Measurements from ENCODE around the gene IFNL1.
"Not testable (repeated sequence)": the region's sequence is repeated elsewhere in the genome, so short reads cannot be mapped to it uniquely, and the experiment has no call there.

Gene IFNL1

DNA sequence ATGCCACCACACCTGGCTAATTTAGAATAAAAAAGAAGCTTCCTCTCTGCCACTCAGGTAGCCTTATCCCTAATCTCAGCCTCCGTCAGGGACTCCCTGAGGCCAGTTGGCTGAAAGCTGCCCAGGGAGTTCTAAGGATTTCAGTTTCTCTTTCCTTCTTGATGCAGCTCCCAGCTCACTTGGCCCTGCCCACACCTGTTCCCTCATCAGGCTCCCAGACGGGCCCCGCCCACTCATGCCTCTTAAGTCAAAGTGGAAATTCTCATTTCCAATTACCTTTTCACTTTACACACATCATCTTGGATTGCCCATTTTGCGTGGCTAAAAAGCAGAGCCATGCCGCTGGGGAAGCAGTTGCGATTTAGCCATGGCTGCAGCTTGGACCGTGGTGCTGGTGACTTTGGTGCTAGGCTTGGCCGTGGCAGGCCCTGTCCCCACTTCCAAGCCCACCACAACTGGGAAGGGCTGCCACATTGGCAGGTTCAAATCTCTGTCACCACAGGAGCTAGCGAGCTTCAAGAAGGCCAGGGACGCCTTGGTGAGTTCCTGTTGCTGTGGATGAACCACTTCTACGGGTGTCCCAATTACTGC is at the start of gene IFNL1:
TSS of gene IFNL1 (plus strand) at position 353 of the 591 bp plus-strand sequence. CDS start at position 368, 15 bp downstream.
- no peak for DNase-seq (ENCODE audit: low spot score)

DNA sequence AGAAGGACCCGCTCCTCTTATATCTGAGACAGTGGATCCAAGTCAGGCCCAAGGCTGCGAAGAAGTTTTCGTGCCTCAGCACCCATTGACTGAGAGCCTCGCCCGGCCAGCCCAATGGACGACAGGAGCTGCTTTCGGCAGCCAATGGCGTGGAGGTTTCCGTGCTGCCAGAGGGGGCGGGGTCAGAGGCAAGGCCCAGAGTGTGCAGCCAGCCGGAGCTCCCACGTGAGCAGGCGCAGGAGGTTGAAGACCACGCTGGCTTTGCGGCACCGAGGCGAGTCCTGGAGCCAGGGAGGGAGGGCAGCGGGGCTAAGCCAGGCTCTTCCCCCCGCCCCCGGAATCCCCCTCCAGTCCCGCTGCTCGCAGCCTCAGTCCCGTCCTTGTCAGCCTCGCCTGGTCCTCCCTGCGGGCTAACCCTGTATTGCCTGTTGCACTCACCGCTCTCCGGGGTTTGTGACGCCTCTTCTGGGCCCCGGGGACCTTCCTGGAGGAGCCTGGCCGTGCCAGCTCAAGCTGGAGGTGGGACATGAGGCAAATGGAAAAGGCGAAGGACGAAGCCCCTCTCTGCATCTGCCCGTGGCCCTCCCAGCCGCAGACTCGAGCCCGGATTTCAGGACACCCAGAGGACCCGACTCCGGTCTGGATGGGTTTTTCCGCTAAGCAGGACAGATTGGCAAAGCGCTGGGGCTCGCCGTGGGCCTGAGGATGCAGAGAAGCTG is 49.1 kb upstream of the IFNL1 start:
- DNase-seq (ENCODE audit: low spot score): no peak

DNA sequence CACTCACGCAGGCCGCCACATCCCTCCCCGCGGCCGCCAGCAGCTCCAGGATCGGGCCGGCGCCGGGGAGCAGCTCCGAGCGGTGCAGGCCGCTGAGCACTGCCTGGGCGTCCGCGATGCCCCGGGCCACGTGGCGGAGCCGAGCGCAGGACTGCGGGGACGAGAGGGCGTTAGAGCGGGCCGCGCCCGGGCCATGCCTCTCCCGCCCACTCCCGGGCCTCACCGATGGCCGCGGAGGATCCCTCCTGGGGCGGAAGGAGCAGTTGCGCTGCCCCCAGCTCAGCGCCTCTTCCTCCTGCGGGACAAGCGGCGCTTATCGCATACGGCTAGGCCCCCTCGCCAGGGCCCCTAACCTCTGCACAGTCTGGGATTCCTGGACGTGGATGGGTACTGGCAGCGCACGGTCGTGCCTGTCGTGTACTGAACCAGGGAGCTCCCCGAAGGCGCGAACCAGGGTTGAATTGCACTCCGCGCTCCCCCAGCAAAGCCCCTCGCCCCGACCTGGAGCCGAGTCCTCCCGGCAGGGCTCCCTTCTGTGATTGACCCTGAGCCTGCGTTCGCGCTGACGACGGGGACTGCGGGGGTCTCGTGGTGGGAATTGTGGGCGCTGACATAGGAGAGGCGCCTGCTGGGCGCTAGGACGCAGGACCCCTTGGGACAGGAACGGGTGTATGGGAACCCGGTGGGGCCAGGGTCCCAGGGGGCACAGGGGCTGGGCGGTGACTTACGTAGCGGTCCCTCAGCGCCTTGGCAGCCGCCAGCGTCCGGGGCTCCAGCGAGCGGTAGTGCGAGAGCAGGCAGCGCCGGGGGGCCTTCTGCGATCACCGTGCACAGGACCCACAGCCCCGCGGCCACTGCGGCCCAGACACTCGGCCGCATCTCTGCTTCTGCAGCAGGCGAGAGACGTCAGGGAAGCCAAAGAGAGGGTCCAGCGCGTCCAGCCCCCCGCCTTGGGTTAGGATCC is 48.2 kb upstream of the IFNL1 start:
- DNase-seq (ENCODE audit: low spot score): no peak

DNA sequence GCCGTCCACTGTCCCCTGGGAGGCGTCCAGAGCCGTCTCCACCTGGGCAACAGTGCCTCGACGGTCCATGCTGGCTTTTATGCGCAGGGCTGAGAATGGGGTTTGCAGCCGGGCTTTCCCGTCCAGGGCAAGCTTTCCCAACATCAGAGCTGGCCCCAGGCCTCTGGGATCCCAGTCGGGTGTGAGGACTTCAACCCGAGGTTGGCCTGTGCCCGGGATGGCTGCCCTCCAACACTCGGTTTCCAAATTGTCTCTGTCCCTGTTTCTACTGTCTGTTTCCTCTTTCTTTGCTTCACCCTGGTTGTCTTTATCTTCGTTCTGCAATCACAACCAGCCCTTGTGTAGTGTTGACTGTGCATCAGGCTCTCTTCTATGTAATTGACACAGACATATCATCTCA is 47.4 kb upstream of the IFNL1 start, which contains the start of gene IFNL4:
TSS of gene IFNL4 (minus strand) at position 51 of the 400 bp plus-strand sequence.
- no peak for DNase-seq (ENCODE audit: low spot score)

DNA sequence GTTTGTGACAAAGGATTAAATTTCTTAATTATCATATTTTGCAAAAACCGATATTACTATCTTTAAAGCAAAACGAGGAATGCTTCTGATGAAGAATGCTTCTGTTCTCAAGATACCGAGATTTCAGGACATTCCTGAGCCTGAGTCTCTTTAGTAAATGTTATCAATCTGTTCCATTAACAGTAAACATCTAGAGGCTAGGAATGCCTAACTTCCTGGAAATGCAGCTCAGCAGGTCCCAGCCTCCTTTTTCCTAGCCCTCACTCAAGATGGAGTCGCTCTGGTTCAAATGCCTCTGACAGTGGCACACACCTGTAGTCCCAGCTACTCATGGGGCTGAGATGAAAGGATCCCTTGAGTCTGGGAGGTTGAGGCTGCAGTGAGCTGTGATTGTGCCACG is 45.1 kb upstream of the IFNL1 start:
- no peak for DNase-seq (ENCODE audit: low spot score)

DNA sequence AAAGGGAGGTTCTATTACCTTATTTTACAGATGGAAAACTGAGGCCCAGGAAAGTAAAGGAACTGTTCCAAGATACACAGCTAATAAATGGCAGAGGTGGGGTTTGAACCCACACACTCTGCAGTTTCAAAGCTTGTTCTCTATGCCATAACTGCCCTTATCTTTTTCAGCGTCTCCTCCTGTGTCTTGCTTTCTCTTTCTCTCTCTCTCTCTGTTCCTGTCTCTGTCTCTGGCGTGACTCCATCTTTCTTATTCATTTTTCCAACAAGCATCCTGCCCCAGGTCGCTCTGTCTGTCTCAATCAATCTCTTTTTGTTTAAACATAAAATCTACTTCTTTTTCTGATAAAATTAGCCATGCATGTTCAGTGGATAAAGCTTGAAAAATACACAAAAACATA is 44.4 kb upstream of the IFNL1 start:
- no peak for DNase-seq (ENCODE audit: low spot score)

DNA sequence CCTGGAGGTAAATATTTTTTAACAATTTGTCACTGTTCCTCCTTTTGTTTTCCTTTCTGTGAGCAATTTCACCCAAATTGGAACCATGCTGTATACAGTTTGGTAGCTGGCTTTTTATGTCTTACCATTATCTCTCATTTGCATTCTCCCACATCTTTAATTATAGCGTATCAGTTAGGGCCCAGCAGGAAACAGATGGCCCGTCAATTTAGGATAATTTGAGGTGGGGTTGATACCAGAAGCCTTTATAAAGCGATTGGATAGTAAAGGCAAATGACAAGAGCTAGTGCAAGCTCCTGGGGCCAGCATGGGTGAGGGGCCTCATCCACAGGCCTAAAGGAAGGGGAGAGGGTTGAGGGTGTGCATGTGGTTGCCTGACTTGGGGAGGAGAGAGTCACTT is 43.7 kb upstream of the IFNL1 start:
- no peak for DNase-seq (ENCODE audit: low spot score)

DNA sequence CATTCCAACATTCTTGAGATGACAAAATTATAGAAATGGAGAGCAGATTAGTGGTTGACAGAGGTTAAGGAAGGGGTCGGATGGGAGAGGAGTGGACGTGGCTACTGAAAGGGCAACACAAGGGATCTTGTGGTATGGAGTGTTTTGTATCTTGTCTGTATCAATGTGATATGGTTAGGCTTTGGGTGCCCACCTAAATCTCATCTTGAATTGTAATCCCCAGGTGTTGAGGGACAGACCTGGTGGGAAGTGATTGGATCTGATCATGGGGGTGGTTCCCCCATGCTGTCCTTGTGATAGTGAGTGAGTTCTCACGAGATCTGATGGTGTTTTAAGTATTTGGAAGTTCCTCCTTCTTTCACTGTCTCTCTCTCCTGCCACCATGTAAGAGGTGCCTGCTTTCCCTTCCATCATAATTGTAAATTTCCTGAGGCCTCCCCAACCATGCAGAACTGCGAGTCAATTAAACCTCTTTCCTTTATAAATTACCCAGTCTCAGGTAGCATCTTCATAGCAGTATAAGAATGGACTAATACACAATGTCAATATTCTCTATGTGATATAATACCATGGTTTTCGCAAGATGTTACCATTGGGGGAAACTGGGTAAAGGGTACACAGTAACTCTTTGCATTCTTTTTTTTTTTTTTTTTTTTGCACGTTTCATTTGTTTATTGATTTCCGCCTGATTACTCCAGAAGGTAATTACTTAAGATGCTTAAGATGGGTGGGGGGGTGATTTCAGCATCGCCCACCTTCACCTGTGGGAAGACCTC is 42.6 kb upstream of the IFNL1 start:
- no peak for DNase-seq (ENCODE audit: low spot score)

DNA sequence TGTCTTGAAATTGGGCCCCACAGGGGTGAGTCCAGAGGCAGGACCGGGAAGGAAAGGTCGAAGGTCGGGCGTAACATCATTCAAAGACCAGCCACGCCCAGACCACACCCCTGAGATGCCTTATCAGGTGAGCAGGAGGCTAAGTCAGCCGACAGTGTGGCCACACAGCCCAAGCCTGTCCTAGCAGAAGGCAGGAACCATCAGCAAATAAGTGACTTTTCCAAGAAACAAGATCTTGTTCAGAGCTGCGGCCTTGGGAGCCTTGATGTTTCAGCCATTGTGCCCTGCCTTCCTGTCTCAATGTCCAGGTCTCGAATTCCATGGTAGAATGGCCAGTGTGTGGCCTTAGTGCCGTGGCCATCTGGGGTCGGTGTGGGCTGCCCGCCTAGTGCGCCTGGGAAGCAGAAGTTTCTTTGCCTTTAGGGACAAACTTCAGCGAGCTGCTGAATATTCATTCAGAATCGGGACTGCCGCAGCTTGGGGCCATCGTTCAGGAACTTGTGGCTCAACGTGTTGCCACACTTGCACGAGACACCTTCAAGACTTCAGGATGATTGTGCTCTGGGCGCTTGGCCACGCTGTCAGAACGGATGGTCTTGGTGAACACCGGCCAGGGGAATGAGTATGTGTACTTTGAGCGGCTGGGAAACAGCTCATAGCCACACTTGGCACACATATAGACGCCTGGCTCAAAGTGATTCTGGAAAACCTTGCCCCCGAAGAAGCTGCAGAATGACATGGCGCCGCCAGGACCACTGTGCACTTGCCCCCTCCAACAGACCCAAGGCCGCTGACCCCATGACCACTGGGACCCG is 41.5 kb upstream of the IFNL1 start:
- no peak for DNase-seq (ENCODE audit: low spot score)

DNA sequence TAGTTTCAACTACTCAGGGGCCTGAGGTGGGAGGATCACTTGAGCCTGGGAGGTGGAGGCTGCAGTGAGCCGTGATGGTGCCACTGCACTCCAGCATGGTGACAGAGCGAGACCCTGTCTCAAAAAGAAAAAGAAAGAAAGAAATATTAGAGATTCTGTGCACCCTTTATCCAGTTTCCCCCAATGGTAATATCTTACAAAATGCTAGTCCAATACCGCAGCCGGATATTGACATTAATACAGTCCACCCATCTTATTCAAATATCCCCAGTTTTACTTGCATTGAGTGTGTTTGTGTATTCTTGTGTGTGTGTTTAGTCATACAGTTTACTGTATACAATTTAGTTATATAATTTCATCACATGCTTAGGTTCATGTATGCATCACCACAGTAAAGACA is 39.0 kb upstream of the IFNL1 start:
- no peak for DNase-seq (ENCODE audit: low spot score)

DNA sequence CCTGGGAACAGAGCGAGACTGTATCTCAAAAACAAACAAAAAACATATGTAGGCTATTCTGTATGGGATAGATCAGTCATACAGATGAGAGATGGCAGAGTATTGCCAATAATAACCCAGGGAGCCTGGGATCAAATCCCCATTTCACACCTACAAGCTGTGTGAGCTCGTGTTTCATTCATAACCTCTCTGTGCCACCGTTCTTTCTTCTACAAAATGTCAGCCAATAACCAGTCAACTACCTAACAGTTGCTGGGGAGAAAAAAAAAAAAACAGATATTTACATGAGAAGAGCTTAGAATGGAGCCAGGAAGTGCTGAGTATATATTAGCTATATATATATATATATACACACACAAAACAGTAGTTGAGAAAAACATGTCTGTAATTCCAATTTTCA is 34.5 kb upstream of the IFNL1 start:
- DNase-seq (ENCODE audit: low spot score): no peak

DNA sequence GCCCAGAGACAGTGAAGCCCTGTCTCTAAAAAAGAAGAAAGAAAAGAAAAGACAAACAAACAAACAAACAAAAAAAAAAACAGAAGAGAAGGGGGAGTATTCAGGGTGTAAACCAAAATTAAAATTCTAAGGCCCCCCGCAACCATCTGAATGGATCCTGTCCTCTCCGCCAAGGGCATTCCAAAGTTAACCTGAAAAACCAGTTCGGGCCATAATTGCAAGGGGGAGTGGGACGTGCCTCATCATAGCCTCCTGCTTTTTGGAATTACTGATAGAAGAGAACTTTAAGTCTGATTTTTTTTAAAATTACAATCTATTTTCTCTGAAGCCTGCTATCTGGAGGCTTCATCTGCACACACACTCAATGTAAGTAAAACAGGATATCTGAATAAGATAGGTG is 33.7 kb upstream of the IFNL1 start:
- DNase-seq (ENCODE audit: low spot score): no peak

DNA sequence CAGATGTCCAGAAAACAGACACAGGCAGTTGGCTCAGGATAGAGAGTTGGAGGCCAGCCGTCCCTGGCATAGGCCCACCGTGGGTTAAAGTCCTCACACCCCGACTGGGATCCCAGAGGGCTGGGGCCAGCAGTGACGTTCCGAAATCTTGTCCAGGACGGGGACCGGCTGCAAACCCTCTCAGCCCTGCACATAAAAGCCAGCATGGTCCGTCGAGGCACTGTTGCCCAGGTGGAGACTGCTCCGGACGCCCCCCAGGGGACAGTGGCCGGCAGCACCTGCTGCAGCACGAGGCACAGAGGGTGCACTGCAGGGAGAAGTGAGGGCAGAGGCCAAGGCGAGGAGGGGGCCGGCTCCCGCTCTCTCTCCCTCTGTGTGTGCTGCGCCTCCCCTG is 32.3 kb upstream of the IFNL1 start:
- no peak for DNase-seq (ENCODE audit: low spot score)

DNA sequence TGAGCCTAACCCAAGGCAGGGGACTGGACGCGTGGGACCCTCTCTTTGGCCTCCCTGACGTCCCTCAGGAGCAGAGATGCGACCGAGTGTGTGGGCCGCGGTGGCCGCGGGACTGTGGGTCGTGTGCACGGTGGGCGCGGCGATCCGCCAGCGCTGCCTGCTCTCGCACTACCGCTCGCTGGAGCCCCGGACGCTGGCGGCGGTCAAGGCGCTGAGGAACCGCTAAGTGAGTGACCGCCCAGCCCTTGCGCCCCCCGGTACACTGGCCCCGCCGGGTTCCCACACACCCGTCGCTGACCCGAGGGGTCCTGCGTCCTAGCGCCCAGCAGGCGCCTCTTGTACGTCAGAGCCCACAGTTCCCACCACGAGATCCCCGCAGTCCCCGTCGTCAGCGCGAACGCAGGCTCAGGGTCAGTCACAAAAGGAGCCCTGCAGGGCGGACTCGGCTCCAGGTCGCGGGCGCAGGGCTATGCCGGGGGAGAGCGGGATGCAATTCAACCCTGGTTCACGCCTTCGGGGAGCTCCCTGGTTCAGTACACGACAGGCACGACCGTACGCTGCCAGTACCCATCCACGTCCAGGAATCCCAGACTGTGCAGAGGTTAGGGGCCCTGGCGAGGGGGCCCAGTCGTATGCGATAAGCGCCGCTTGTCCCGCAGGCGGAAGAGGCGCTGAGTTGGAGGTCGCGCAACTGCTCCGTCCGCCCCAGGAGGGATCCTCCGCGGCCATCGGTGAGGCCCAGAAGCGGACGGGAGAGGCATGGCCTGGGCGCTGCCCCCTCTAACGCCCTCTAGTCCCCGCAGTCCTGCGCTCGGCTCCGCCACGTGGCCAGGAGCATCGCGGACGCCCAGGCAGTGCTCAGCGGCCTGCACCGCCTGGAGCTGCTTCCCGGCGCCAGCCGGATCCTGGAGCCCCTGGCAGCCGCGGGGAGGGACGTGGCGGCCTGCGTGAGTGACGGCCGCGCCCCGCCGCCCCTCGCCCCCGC is 31.6 kb upstream of the IFNL1 start:
- no peak for DNase-seq (ENCODE audit: low spot score)

DNA sequence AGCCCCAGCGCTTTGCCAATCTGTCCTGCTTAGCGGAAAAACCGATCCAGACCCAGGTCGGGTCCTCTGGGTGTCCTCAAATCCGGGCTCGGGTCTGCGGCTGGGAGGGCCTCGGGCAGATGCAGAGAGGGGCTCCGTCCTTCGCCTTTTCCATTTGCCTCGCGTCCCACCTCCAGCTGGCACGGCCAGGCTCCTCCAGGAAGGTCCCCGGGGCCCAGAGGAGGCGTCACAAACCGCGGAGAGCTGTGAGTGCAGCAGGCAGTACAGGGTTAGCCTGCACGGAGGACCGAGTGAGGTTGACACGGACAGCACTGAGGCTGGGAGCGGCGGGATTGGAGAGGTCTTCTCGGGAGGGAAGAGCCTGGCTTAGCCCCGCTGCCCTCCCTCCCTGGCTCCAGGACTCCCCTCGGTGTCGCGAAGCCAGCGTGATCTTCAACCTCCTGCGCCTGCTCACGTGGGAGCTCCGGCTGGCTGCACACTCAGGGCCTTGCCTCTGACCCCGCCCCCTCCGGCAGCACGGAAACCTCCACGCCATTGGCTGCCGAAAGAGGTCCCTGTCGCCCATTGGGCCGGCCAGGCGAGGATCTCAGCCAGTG is 30.8 kb upstream of the IFNL1 start:
- DNase-seq (ENCODE audit: low spot score): no peak

DNA sequence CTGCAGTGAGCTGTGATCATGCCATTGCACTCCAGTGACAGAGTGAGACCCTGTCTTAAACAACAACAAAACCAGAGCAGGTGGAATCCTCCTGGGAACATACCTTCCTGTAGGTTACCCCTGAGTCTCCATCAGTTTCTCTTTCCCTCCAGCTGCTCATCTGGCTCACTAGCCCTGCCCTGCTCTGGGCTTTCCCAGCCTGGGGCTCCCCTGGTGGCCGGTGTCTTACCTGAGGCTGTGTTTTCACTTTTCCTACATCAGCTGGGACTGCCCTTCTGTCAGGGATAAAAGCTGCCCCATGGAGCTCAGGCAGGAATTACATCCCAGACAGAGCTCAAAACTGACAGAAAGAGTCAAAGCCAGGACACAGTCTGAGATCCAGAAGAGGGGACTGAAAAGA is 28.1 kb upstream of the IFNL1 start, which contains the start of gene IFNL2:
TSS of gene IFNL2 (plus strand) at position 312 of the 400 bp plus-strand sequence. CDS start 173 bp downstream, outside the sequence.
- DNase-seq (ENCODE audit: low spot score): not testable (repeated sequence)

DNA sequence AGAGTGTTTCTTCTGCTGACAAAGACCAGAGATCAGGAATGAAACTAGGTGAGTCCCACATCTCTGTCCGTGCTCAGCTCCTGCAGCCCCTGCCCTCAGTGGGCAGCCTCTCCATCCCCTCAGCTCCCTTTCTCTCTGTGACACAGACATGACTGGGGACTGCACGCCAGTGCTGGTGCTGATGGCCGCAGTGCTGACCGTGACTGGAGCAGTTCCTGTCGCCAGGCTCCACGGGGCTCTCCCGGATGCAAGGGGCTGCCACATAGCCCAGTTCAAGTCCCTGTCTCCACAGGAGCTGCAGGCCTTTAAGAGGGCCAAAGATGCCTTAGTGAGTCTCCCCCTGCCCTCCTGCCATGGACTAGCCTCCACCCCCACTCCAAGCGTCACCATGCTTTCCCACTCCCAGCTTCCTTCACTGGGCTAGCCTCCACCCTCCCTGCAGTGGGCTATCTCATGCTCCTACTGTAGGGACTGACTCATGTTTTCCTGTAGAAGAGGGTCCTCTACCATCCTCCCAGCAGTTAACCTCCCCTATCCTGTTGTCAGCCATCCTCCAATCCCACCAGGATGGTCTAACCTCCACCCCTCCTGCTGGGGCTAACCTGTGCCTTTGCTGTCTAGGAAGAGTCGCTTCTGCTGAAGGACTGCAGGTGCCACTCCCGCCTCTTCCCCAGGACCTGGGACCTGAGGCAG is 27.5 kb upstream of the IFNL1 start:
- not testable (repeated sequence) for DNase-seq (ENCODE audit: low spot score)

DNA sequence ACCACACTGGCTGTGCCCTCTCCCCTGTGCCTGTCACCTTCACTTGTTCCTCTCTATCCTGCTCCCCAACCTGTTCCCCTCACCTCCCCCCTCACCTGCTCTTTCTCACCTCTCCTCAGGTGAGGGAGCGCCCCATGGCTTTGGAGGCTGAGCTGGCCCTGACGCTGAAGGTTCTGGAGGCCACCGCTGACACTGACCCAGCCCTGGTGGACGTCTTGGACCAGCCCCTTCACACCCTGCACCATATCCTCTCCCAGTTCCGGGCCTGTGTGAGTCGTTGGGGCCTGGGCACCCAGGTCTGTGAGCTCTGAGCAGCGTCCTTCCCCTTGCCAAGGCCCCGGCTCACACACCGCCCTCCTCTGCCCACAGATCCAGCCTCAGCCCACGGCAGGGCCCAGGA is 26.8 kb upstream of the IFNL1 start:
- not testable (repeated sequence) for DNase-seq (ENCODE audit: low spot score)
